Esophagus mucosa (tissue), 1 donor: ENCODE data around the gene VCL. TPM values are rescaled to one million over a fixed set of nuclear protein-coding genes. Genes with fewer than 3 reads are reported as not detected.
"Not testable (repeated sequence)": the region's sequence is repeated elsewhere in the genome, so short reads cannot be mapped to it uniquely, and the experiment has no call there.

ENCODE experiments used
- ATAC-seq: fragments of 200-7000 bp; cut with Tn5 transposase; one replicate; pipeline ENCODE4 v1.9.1; 2020
- total RNA-seq: library from RNA; stranded (reverse); gene quantifications from one replicate; pipeline ENCODE4 v1.2.4, GENCODE V29; 2023
- donor health status: DM: yes; HTN: yes; CAD: no.

The VCL gene
- total RNA-seq, 1 donor from 2014 or later = 70.2 TPM

GRCh38 chr10:74011017-74011416 lies 13.1 kb downstream of the VCL start:
- no peak for ATAC-seq

GRCh38 chr10:74011770-74012169 lies 13.9 kb downstream of the VCL start:
- ATAC-seq = peak; percentile 48

- no peak for ATAC-seq
Observed at GRCh38 chr10:74012480-74012879, 14.6 kb downstream of the VCL start.

- no peak for ATAC-seq
Observed at GRCh38 chr10:74013004-74013403, 15.1 kb downstream of the VCL start.

GRCh38 chr10:74014574-74014973 lies 16.7 kb downstream of the VCL start:
- ATAC-seq = not testable (repeated sequence)

- ATAC-seq = no peak
Observed at GRCh38 chr10:74018241-74018640, 20.3 kb downstream of the VCL start.

GRCh38 chr10:74021248-74022055 lies 23.5 kb downstream of the VCL start:
- ATAC-seq = peak; percentile 75

- no peak for ATAC-seq
Observed at GRCh38 chr10:74022926-74023629, 25.2 kb downstream of the VCL start.

- no peak for ATAC-seq
Observed at GRCh38 chr10:74024600-74024999, 26.7 kb downstream of the VCL start.

GRCh38 chr10:74025380-74025978 lies 27.6 kb downstream of the VCL start:
- no peak for ATAC-seq

GRCh38 chr10:74026428-74027015 lies 28.6 kb downstream of the VCL start:
- ATAC-seq = no peak

- no peak for ATAC-seq
Observed at GRCh38 chr10:74027702-74028101, 29.8 kb downstream of the VCL start.

GRCh38 chr10:74029943-74030342 lies 32.0 kb downstream of the VCL start:
- no peak for ATAC-seq

GRCh38 chr10:74032208-74032607 lies 34.3 kb downstream of the VCL start:
- ATAC-seq = not testable (repeated sequence)

- no peak for ATAC-seq
Observed at GRCh38 chr10:74032900-74033655, 35.2 kb downstream of the VCL start.

GRCh38 chr10:74033702-74034101 lies 35.8 kb downstream of the VCL start:
- no peak for ATAC-seq

GRCh38 chr10:74034301-74034700 lies 36.4 kb downstream of the VCL start:
- ATAC-seq = no peak

- ATAC-seq = no peak
Observed at GRCh38 chr10:74035303-74035702, 37.4 kb downstream of the VCL start.

GRCh38 chr10:74036474-74036873 lies 38.6 kb downstream of the VCL start:
- no peak for ATAC-seq

- ATAC-seq = no peak
Observed at GRCh38 chr10:74039561-74040145, 41.7 kb downstream of the VCL start.

- no peak for ATAC-seq
Observed at GRCh38 chr10:74040200-74041126, 42.5 kb downstream of the VCL start.
